ENCODE results near the gene PIGBOS1. TPM values are rescaled to one million over a fixed set of nuclear protein-coding genes. Genes with fewer than 3 reads are reported as not detected.

PIGBOS1 gene
- total RNA-seq, 1 experiment from 2014 or later: 8.6 TPM

DNA sequence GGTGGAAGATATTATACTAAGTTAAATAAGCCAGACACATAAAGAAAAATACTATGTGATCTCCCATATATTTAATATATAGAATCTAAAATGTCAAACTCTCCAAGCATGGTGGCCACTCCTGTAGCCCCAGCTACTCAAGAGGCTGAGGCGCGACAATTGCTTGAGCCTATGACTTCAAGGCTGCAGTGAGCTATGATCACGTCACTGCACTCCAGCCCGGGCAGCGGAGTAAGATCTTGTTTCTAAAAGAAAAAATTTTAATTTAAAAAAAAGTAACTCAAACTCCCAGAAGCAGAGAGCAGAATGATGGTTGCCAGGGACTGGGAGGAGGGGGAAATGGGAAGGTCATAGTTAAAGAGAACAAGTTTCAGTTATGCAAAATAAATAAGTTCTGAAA is 42.6 kb downstream of the PIGBOS1 start:
- Histone ChIP-seq H3K79me2 (ENCODE audit: low read length) (no peaks in the 10 kb centered on the region), H3K9me3 (ENCODE audit: low read length) (no peaks in the 10 kb centered on the region), H3K9ac (ENCODE audit: low read length) (no peak overlapping the region), H3F3A (ENCODE audit: low read length, unreplicated experiment) (no peaks in the 10 kb centered on the region), H3K4me1 (ENCODE audit: insufficient read depth, low read length) (peaks cover 11% of the 10 kb centered on the region), H3K9me2 (replicated peaks; ENCODE audit: low read length) (no peaks in the 10 kb centered on the region), H3K4me3 (ENCODE audit: low read length) (no peak overlapping the region), H3K27ac (ENCODE audit: low read length) (no peak overlapping the region), H3K27me3 (ENCODE audit: low read length) (no peaks in the 10 kb centered on the region), H2AFZ (ENCODE audit: low read length) (no peak overlapping the region), H3K36me3 (ENCODE audit: low read depth, low read length) (no peaks in the 10 kb centered on the region), H3K4me2 (ENCODE audit: low read length) (no peak overlapping the region), H4K20me1 (ENCODE audit: low read length) (no peaks in the 10 kb centered on the region)
- DNase-seq (no peak), ATAC-seq (no peak)
- intact Hi-C loops (cut with micrococcal nuclease): no loop called here
- TF ChIP-seq EZH2 (IDR thresholded peaks at IDR 0.05; ENCODE audit: low read length, unreplicated experiment) (no peak), EZH2phosphoT487 (IDR thresholded peaks at IDR 0.05; ENCODE audit: borderline replicate concordance, low read length) (no peak)
- TF ChIP-seq, protein P1, sequence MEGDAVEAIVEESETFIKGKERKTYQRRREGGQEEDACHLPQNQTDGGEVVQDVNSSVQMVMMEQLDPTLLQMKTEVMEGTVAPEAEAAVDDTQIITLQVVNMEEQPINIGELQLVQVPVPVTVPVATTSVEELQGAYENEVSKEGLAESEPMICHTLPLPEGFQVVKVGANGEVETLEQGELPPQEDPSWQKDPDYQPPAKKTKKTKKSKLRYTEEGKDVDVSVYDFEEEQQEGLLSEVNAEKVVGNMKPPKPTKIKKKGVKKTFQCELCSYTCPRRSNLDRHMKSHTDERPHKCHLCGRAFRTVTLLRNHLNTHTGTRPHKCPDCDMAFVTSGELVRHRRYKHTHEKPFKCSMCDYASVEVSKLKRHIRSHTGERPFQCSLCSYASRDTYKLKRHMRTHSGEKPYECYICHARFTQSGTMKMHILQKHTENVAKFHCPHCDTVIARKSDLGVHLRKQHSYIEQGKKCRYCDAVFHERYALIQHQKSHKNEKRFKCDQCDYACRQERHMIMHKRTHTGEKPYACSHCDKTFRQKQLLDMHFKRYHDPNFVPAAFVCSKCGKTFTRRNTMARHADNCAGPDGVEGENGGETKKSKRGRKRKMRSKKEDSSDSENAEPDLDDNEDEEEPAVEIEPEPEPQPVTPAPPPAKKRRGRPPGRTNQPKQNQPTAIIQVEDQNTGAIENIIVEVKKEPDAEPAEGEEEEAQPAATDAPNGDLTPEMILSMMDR (conservative IDR thresholded peaks at IDR 0.05; ENCODE audit: low read depth, low read length): no peak
- CTCF ChIA-PET: no interaction called here
- BruUV-seq (replicated peaks): no TSS peak
- POLR2A ChIA-PET (ENCODE audit: unreplicated experiment): no interaction called here

DNA sequence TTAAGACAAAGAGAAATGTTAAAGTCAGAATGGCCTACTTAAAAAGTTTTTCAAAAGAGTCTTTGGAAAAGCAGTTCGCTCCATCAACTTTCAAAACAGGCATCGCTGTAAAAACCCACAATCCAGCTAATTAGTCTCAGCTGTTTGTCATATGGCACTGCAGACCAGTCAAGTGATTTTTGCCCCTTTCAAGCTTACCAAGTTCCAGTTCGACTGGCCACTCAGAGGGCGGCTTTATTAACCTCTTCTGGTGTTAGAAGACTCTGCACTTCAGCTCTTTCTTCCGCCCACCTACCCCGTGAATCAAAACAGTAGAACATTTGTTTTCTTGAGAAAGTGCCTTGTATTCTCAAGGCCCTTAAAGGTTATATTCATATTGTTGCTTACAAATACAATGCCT is 48.6 kb downstream of the PIGBOS1 start:
- no peaks in the 10 kb centered on the region for H3F3A ChIP-seq (ENCODE audit: low read length, unreplicated experiment)
- H3K4me3 ChIP-seq (ENCODE audit: low read length): no peak overlapping the region
- no peaks in the 10 kb centered on the region for H3K27me3 ChIP-seq (ENCODE audit: low read length)
- no peaks in the 10 kb centered on the region for H3K9me2 ChIP-seq (replicated peaks; ENCODE audit: low read length)
- no peaks in the 10 kb centered on the region for H4K20me1 ChIP-seq (ENCODE audit: low read length)
- no peak for TF ChIP-seq EZH2 (IDR thresholded peaks at IDR 0.05; ENCODE audit: low read length, unreplicated experiment)
- TF ChIP-seq, protein P1 (conservative IDR thresholded peaks at IDR 0.05; ENCODE audit: low read depth, low read length): no peak
- no peak for TF ChIP-seq EZH2phosphoT487 (IDR thresholded peaks at IDR 0.05; ENCODE audit: borderline replicate concordance, low read length)
- no peaks in the 10 kb centered on the region for H3K4me1 ChIP-seq (ENCODE audit: insufficient read depth, low read length)
- H3K9ac ChIP-seq (ENCODE audit: low read length): no peak overlapping the region
- H3K9me3 ChIP-seq (ENCODE audit: low read length): no peaks in the 10 kb centered on the region
- BruUV-seq (replicated peaks): no TSS peak
- DNase-seq (no peak), ATAC-seq (no peak)
- ChIA-PET CTCF (no interaction called here), POLR2A (ENCODE audit: unreplicated experiment) (no interaction called here)
- H3K36me3 ChIP-seq (ENCODE audit: low read depth, low read length): no peaks in the 10 kb centered on the region
- intact Hi-C loops (cut with micrococcal nuclease): no loop called here
- H3K4me2 ChIP-seq (ENCODE audit: low read length): no peak overlapping the region
- no peaks in the 10 kb centered on the region for H3K79me2 ChIP-seq (ENCODE audit: low read length)
- no peak overlapping the region for H2AFZ ChIP-seq (ENCODE audit: low read length)
- no peak overlapping the region for H3K27ac ChIP-seq (ENCODE audit: low read length)

DNA sequence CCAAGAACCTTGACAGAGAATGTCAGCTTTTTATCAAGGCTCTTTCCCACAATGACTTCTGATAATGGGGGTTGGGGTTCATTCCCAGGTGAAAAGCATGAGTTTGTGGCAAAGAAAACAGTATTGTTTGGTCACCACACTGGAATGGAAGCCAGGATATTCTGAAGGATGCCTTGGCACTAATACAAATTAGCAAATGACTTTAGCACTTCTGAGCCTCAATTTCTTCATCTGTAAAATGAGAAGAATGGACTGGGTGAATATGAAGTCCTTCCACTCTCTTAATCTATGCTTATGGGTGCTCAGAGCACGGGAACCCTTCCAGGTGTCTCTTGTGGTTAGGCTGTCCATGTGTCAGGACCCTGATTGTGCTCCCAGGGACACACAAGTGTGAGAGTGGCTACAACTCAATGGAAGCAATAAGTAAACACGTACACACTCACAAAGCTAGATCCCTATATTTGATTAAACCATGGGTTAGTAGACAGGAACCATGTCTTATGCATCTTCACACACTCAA is 50.7 kb downstream of the PIGBOS1 start:
- POLR2A ChIA-PET (ENCODE audit: unreplicated experiment): no interaction called here

More for the DNA sequence above, 50.7 kb downstream of the PIGBOS1 start:
- Histone ChIP-seq H2AFZ (ENCODE audit: low read length) (no peak overlapping the region), H3K4me3 (ENCODE audit: low read length) (no peak overlapping the region), H3K4me2 (ENCODE audit: low read length) (no peak overlapping the region), H3K27me3 (ENCODE audit: low read length) (no peaks in the 10 kb centered on the region), H3K79me2 (ENCODE audit: low read length) (no peaks in the 10 kb centered on the region), H3K9ac (ENCODE audit: low read length) (no peak overlapping the region), H3K9me2 (replicated peaks; ENCODE audit: low read length) (no peaks in the 10 kb centered on the region), H3F3A (ENCODE audit: low read length, unreplicated experiment) (no peaks in the 10 kb centered on the region), H3K36me3 (ENCODE audit: low read depth, low read length) (no peaks in the 10 kb centered on the region), H4K20me1 (ENCODE audit: low read length) (no peaks in the 10 kb centered on the region), H3K27ac (ENCODE audit: low read length) (no peak overlapping the region), H3K4me1 (ENCODE audit: insufficient read depth, low read length) (no peaks in the 10 kb centered on the region), H3K9me3 (ENCODE audit: low read length) (no peaks in the 10 kb centered on the region)
- CTCF ChIA-PET: no interaction called here
- ATAC-seq (no peak), DNase-seq (no peak)
- TF ChIP-seq, protein P1 (conservative IDR thresholded peaks at IDR 0.05; ENCODE audit: low read depth, low read length): no peak
- TF ChIP-seq EZH2phosphoT487 (IDR thresholded peaks at IDR 0.05; ENCODE audit: borderline replicate concordance, low read length) (no peak), EZH2 (IDR thresholded peaks at IDR 0.05; ENCODE audit: low read length, unreplicated experiment) (no peak)
- no TSS peak for BruUV-seq (replicated peaks)
- intact Hi-C loops (cut with micrococcal nuclease): no loop called here
